IMR-90 (cell line): ENCODE results near the gene SCRG1. TPM values are rescaled to one million over a fixed set of nuclear protein-coding genes. Genes with fewer than 3 reads are reported as not detected.

Experiments
- ATAC-seq: fragments of 200-7000 bp; cut with Tn5 transposase; 2 replicates; pipeline ENCODE4 v1.9.1; 2020; ENCODE audit warnings: low read depth, mild to moderate bottlenecking, moderate library complexity
- BruUV-seq: library from RNA; stranded (reverse); fragments of 400-500 nt; replicated peaks from 2 replicates; lab custom pipeline; 2021; lab: Mats Ljungman, UMichigan
- CTCF ChIA-PET: fragments of 300-600 bp; formaldehyde crosslinking; extraction: SDS; loops from one replicate; lab custom pipeline; 2021; ENCODE audit warnings: antibody characterized with exemption; lab: Yijun Ruan, JAX
- POLR2A ChIA-PET: fragments of 300-600 bp; sonication (Branson Sonifier 250); formaldehyde crosslinking; loops from one replicate; lab custom pipeline; 2022; ENCODE audit warnings: antibody characterized with exemption; ENCODE audit not compliant: unreplicated experiment; lab: Charles Lee
- DNase-seq: peaks from one replicate; pipeline ENCODE4 v3.0.0; 2013
- H2AFZ ChIP-seq: replicated peaks from 2 replicates; pipeline ENCODE3; 2013; ENCODE audit warnings: low read length, mild to moderate bottlenecking; ENCODE audit not compliant: poor library complexity
- H2AK5ac ChIP-seq: 2 replicates; pipeline ENCODE4 v1.6.1; 2013; ENCODE audit warnings: low read depth, low read length, inconsistent platforms
- H2AK9ac ChIP-seq: replicated peaks from 2 replicates; pipeline ENCODE3; 2013; ENCODE audit warnings: mild to moderate bottlenecking, low read depth, low read length, moderate library complexity; ENCODE audit not compliant: poor library complexity
- H2BK120ac ChIP-seq: 2 replicates; pipeline ENCODE4 v1.6.1; 2013; ENCODE audit warnings: low read depth, low read length, inconsistent platforms
- H2BK15ac ChIP-seq: 3 replicates; pipeline ENCODE4 v1.6.1; 2013; ENCODE audit warnings: low read depth, low read length, inconsistent platforms
- H2BK20ac ChIP-seq: 2 replicates; pipeline ENCODE4 v1.6.1; 2013; ENCODE audit warnings: low read depth, mild to moderate bottlenecking, inconsistent platforms, low read length, moderate library complexity
- H2BK5ac ChIP-seq: 2 replicates; pipeline ENCODE4 v1.6.1; 2013; ENCODE audit warnings: mild to moderate bottlenecking, low read depth, low read length, inconsistent platforms; ENCODE audit not compliant: poor library complexity, severe bottlenecking
- H3K14ac ChIP-seq: replicated peaks from 2 replicates; pipeline ENCODE4 v1.6.1; 2013; ENCODE audit warnings: low read depth, low read length, inconsistent platforms
- H3K18ac ChIP-seq: 2 replicates; pipeline ENCODE4 v1.6.1; 2013; ENCODE audit warnings: low read depth, low read length, control low read depth
- H3K23ac ChIP-seq: 2 replicates; pipeline ENCODE4 v1.6.1; 2013; ENCODE audit warnings: low read depth, low read length, inconsistent platforms
- H3K27ac ChIP-seq: 2 replicates; pipeline ENCODE4 v1.5.1; 2013; ENCODE audit warnings: mild to moderate bottlenecking, control low read depth, low read length; ENCODE audit not compliant: insufficient read depth
- H3K27me3 ChIP-seq: 2 replicates; pipeline ENCODE4 v1.6.1; 2013; ENCODE audit warnings: low read length; ENCODE audit not compliant: control insufficient read depth, insufficient read depth
- H3K36me3 ChIP-seq: 2 replicates; pipeline ENCODE4 v1.6.1; 2013; ENCODE audit warnings: low read length, mixed read lengths; ENCODE audit not compliant: control insufficient read depth, insufficient read depth
- H3K4ac ChIP-seq: 2 replicates; pipeline ENCODE4 v1.6.1; 2013; ENCODE audit warnings: low read depth, low read length, inconsistent platforms
- H3K4me1 ChIP-seq: 2 replicates; pipeline ENCODE4 v1.6.1; 2013; ENCODE audit warnings: low read length, mixed read lengths; ENCODE audit not compliant: control insufficient read depth, insufficient read depth
- H3K4me2 ChIP-seq: 2 replicates; pipeline ENCODE4 v1.6.1; 2013; ENCODE audit warnings: low read depth, mild to moderate bottlenecking, control low read depth, low read length, moderate library complexity
- H3K4me3 ChIP-seq: 2 replicates; pipeline ENCODE4 v1.5.1; 2013; ENCODE audit warnings: low read depth, mild to moderate bottlenecking, control low read depth, low read length, moderate library complexity; ENCODE audit not compliant: insufficient read depth
- H3K56ac ChIP-seq: 2 replicates; pipeline ENCODE4 v1.6.1; 2013; ENCODE audit warnings: low read length, inconsistent platforms; ENCODE audit not compliant: insufficient read depth; ENCODE audit errors: extremely low read depth
- H3K79me1 ChIP-seq, 2 experiments: 2 replicates each; pipeline ENCODE4 v1.6.1; 2013; ENCODE audit warnings: low read length in 2 of 2, inconsistent platforms in 1 of 2, low read depth in 1 of 2
- H3K9ac ChIP-seq: 2 replicates; pipeline ENCODE4 v1.6.1; 2013; ENCODE audit warnings: low read depth, low read length, control low read depth
- H3K9me1 ChIP-seq: 2 replicates; pipeline ENCODE4 v1.6.1; 2013; ENCODE audit warnings: low read length, inconsistent platforms; ENCODE audit not compliant: insufficient read depth
- H3K9me3 ChIP-seq: 2 replicates; pipeline ENCODE4 v1.6.1; 2013; ENCODE audit warnings: low read length; ENCODE audit not compliant: control insufficient read depth, insufficient read depth
- H4K20me1 ChIP-seq: 2 replicates; pipeline ENCODE4 v1.6.1; 2013; ENCODE audit warnings: low read length, inconsistent platforms; ENCODE audit not compliant: insufficient read depth
- H4K5ac ChIP-seq: 2 replicates; pipeline ENCODE4 v1.6.1; 2013; ENCODE audit warnings: mild to moderate bottlenecking, low read depth, low read length, control low read depth
- H4K8ac ChIP-seq, 2 experiments: 2 replicates each; pipeline ENCODE4 v1.6.1; 2013; ENCODE audit warnings: low read depth in 2 of 2, low read length in 2 of 2, control low read depth in 1 of 2, inconsistent platforms in 1 of 2
- H4K91ac ChIP-seq: 2 replicates; pipeline ENCODE4 v1.6.1; 2013; ENCODE audit warnings: low read depth, low read length, inconsistent platforms; ENCODE audit not compliant: insufficient read depth
- BHLHE40 ChIP-seq: fragments of 150-350 bp; IDR thresholded peaks from 2 replicates; pipeline ENCODE4 v1.6.1; 2016; ENCODE audit warnings: mild to moderate bottlenecking, low read depth, low read length
- CEBPB ChIP-seq: IDR thresholded peaks from 2 replicates; pipeline ENCODE4 v1.6.1; 2012; ENCODE audit warnings: low read depth, low read length, improper control_type of control experiment
- CHD1 ChIP-seq: IDR thresholded peaks from 2 replicates; pipeline ENCODE4 v1.6.1; 2012; ENCODE audit warnings: low read depth, low read length, improper control_type of control experiment
- FOS ChIP-seq: fragments of 150-350 bp; IDR thresholded peaks from 2 replicates; pipeline ENCODE4 v1.6.1; 2016; ENCODE audit warnings: low read depth, low read length
- MAFK ChIP-seq: IDR thresholded peaks from 2 replicates; pipeline ENCODE4 v1.6.1; 2012; ENCODE audit warnings: low read depth, low read length, improper control_type of control experiment
- MAZ ChIP-seq: IDR thresholded peaks from 2 replicates; pipeline ENCODE4 v1.6.1; 2012; ENCODE audit warnings: low read depth, mild to moderate bottlenecking, low read length, improper control_type of control experiment, moderate library complexity, borderline replicate concordance
- MXI1 ChIP-seq: IDR thresholded peaks from 2 replicates; pipeline ENCODE4 v1.6.1; 2012; ENCODE audit warnings: low read depth, mild to moderate bottlenecking, low read length, moderate library complexity, borderline replicate concordance
- NFE2L2 ChIP-seq: fragments of 150-350 bp; IDR thresholded peaks from 2 replicates; pipeline ENCODE4 v1.6.1; 2016; ENCODE audit warnings: low read depth, mild to moderate bottlenecking, low read length
- POLR2A ChIP-seq: IDR thresholded peaks from 2 replicates; pipeline ENCODE4 v1.6.1; 2012; ENCODE audit warnings: mild to moderate bottlenecking, low read depth, low read length
- RAD21 ChIP-seq: IDR thresholded peaks from 2 replicates; pipeline ENCODE4 v1.6.1; 2012; ENCODE audit warnings: low read length, improper control_type of control experiment
- RCOR1 ChIP-seq: IDR thresholded peaks from 2 replicates; pipeline ENCODE4 v1.6.1; 2012; ENCODE audit warnings: mild to moderate bottlenecking, low read length, improper control_type of control experiment; ENCODE audit not compliant: insufficient replicate concordance
- RFX5 ChIP-seq: IDR thresholded peaks from 2 replicates; pipeline ENCODE4 v1.8.0; 2012; ENCODE audit warnings: low read depth, mild to moderate bottlenecking, low read length, moderate library complexity
- SMC3 ChIP-seq: fragments of 150-350 bp; IDR thresholded peaks from 2 replicates; pipeline ENCODE4 v1.6.1; 2016; ENCODE audit warnings: low read depth, mild to moderate bottlenecking, antibody characterized with exemption, low read length, moderate library complexity
- WGBS, 2 experiments: methylation state at CpG; one replicate each; pipeline versions ENCODE4 v1.1.5 to v1.1.7; 2013; ENCODE audit warnings: missing lambda C conversion rate in 2 of 2; ENCODE audit not compliant: insufficient read length in 1 of 2; ENCODE audit errors: extremely low coverage in 2 of 2; 5-methylcytosine and 5-hydroxymethylcytosine counted together
- dilution Hi-C: fragments of 300-500 bp; cut with HindIII; formaldehyde crosslinking; loops from one replicate; pipeline ENCODE4 v1.14.3; 2018; ENCODE audit warnings: low sequenced_read_pairs; ENCODE audit not compliant: unreplicated experiment
- in situ Hi-C: fragments of 300-500 bp; cut with MboI; formaldehyde crosslinking; loops from 3 replicates; pipeline ENCODE4 v1.14.3; 2019; ENCODE audit warnings: low sequenced_read_pairs, inconsistent platforms, mixed read lengths
- intact Hi-C: fragments of 100-400 bp; cut with micrococcal nuclease; formaldehyde crosslinking; loops from 2 replicates; pipeline ENCODE4 v1.10.0; 2022
- polyA plus RNA-seq, 3 experiments: library from polyadenylated mRNA; depleted of rRNA; stranded (reverse); fragments of >200 nt; gene quantifications; 2 replicates each; pipeline ENCODE4 v1.2.3, GENCODE V29; 2012; ENCODE audit warnings: low replicate concordance in 1 of 3
- total RNA-seq: library from RNA; depleted of rRNA; stranded (reverse); fragments of >200 nt; gene quantifications from 2 replicates; pipeline ENCODE4 v1.2.3, GENCODE V29; 2012
- TF ChIP-seq, protein P1 (sequence below): fragments of 150-350 bp; IDR thresholded peaks from 2 replicates; pipeline ENCODE4 v1.6.1; 2016; ENCODE audit warnings: low read depth, mild to moderate bottlenecking, low read length, moderate library complexity, borderline replicate concordance
- TF ChIP-seq, protein P2 (sequence below): fragments of 150-350 bp; IDR thresholded peaks from 2 replicates; pipeline ENCODE4 v1.6.1; 2017; ENCODE audit warnings: mild to moderate bottlenecking, antibody characterized with exemption, low read length, low read depth
- TF ChIP-seq, protein P3 (sequence below): conservative IDR thresholded peaks from 2 replicates; pipeline ENCODE4 v1.5.1; 2012; ENCODE audit warnings: mild to moderate bottlenecking, low read depth, low read length, improper control_type of control experiment

Gene SCRG1
- total and polyA plus RNA-seq, 2 of the 4 experiments (the other 2 are of a cell fraction), result under 0.01 to 0.22 TPM

DNA sequence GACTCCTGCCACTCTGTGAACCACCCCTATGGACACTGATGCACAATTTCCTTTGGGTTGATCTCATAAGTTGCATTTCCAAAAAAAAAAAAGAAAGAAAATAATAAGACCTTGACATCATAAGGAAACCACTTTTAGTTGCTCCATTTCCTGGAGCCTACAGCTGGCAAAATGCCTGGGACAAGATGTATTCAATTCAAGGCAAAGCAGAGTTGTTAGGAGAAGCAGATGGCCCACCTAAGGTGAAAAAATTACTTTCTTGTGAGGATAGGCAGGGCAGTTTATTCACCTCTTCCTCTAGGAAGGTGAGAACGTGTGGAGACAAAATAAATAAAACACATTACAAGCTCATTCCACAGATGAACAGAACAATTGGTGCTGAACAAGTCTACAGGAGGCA is 14.1 kb upstream of the SCRG1 start:
- no peaks in the 10 kb centered on the region for H3K36me3 ChIP-seq
- no peak overlapping the region for H2BK5ac ChIP-seq
- no peak overlapping the region for H3K18ac ChIP-seq
- H3K27ac ChIP-seq, result no peak overlapping the region
- dilution Hi-C loops (no loop called here), intact Hi-C loops (no loop called here), in situ Hi-C loops (loop anchor here (5.0 kb wide), 1 partner anchor 96 kb away; no protein-coding TSS in a partner anchor)
- DNase-seq, result peak; percentile 57
- POLR2A ChIA-PET, result interaction anchor here (1.0 kb wide), 1 partner anchor 24 kb away, joined by 3 read pairs; no protein-coding TSS in a partner anchor
- no peak overlapping the region for H2BK120ac ChIP-seq
- WGBS, 2 experiments, result no CpG with 5 or more reads among the region's 1 CpG
- H3K4me3 ChIP-seq, result no peak overlapping the region
- no peak overlapping the region for H3K14ac ChIP-seq
- no peak overlapping the region for H3K4ac ChIP-seq
- no peak overlapping the region for H2AK5ac ChIP-seq
- no peak overlapping the region for H4K5ac ChIP-seq
- no TSS peak for BruUV-seq
- no peaks in the 10 kb centered on the region for H3K4me1 ChIP-seq
- no peaks in the 10 kb centered on the region for H4K20me1 ChIP-seq
- H3K79me1 ChIP-seq, result no peaks in the 10 kb centered on the region
- no peaks in the 10 kb centered on the region; the same call in 1 of the 2 replicates for H3K9me1 ChIP-seq
- H2AK9ac ChIP-seq, result no peak overlapping the region
- H3K56ac ChIP-seq, result no peak overlapping the region
- TF ChIP-seq SMC3 (no peak), POLR2A (no peak), MXI1 (no peak), CHD1 (no peak), RAD21 (no peak), CEBPB (no peak), MAFK (no peak), FOS (no peak), MAZ (no peak), RCOR1 (no peak), RFX5 (no peak), NFE2L2 (no peak), BHLHE40 (no peak)
- TF ChIP-seq, protein P1, sequence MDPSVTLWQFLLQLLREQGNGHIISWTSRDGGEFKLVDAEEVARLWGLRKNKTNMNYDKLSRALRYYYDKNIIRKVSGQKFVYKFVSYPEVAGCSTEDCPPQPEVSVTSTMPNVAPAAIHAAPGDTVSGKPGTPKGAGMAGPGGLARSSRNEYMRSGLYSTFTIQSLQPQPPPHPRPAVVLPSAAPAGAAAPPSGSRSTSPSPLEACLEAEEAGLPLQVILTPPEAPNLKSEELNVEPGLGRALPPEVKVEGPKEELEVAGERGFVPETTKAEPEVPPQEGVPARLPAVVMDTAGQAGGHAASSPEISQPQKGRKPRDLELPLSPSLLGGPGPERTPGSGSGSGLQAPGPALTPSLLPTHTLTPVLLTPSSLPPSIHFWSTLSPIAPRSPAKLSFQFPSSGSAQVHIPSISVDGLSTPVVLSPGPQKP, result no peak
- TF ChIP-seq, protein P2, sequence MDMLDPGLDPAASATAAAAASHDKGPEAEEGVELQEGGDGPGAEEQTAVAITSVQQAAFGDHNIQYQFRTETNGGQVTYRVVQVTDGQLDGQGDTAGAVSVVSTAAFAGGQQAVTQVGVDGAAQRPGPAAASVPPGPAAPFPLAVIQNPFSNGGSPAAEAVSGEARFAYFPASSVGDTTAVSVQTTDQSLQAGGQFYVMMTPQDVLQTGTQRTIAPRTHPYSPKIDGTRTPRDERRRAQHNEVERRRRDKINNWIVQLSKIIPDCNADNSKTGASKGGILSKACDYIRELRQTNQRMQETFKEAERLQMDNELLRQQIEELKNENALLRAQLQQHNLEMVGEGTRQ, result no peak
- TF ChIP-seq, protein P3, sequence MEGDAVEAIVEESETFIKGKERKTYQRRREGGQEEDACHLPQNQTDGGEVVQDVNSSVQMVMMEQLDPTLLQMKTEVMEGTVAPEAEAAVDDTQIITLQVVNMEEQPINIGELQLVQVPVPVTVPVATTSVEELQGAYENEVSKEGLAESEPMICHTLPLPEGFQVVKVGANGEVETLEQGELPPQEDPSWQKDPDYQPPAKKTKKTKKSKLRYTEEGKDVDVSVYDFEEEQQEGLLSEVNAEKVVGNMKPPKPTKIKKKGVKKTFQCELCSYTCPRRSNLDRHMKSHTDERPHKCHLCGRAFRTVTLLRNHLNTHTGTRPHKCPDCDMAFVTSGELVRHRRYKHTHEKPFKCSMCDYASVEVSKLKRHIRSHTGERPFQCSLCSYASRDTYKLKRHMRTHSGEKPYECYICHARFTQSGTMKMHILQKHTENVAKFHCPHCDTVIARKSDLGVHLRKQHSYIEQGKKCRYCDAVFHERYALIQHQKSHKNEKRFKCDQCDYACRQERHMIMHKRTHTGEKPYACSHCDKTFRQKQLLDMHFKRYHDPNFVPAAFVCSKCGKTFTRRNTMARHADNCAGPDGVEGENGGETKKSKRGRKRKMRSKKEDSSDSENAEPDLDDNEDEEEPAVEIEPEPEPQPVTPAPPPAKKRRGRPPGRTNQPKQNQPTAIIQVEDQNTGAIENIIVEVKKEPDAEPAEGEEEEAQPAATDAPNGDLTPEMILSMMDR, result no peak
- no peak overlapping the region for H4K91ac ChIP-seq
- H4K8ac ChIP-seq, result no peak overlapping the region
- no peak overlapping the region for H2BK15ac ChIP-seq
- no peaks in the 10 kb centered on the region for H3K9me3 ChIP-seq
- no peak overlapping the region for H2BK20ac ChIP-seq
- no peak overlapping the region for H2AFZ ChIP-seq
- no peak for ATAC-seq
- H3K27me3 ChIP-seq, result no peaks in the 10 kb centered on the region
- H3K23ac ChIP-seq, result no peak overlapping the region
- no peak overlapping the region for H3K4me2 ChIP-seq
- CTCF ChIA-PET, result no interaction called here
- no peak overlapping the region for H3K9ac ChIP-seq
